Sigmoid colon (tissue), 4 donors: Measurements from ENCODE around the gene SH3GL2.

Source experiments
- CTCF ChIP-seq, 4 experiments: fragments of 450-650 bp in 3 of 4; fragments of 200-600 bp in 1 of 4; IDR thresholded peaks; one replicate each; pipeline ENCODE4 v1.5.1; 2016 to 2019; ENCODE audit warnings: antibody characterized with exemption in 4 of 4, mild to moderate bottlenecking in 3 of 4, moderate library complexity in 2 of 4
- POLR2A ChIP-seq, 2 donors: fragments of 450-650 bp; IDR thresholded peaks; one replicate each; pipeline ENCODE4 v1.6.1; 2016; ENCODE audit warnings: antibody characterized with exemption in 2 of 2, mild to moderate bottlenecking in 2 of 2, moderate library complexity in 2 of 2
- POLR2AphosphoS5 ChIP-seq, 4 donors: sonication (generic); formaldehyde crosslinking; IDR thresholded peaks; one replicate each; pipeline ENCODE4 v1.6.1; 2017; ENCODE audit warnings: antibody characterized with exemption in 4 of 4

GRCh38 chr9:17829064-17829463 is 250.2 kb downstream of the SH3GL2 start:
- TF ChIP-seq CTCF (IDR thresholded peaks at IDR 0.05) (no peak), POLR2A (IDR thresholded peaks at IDR 0.05) (no peak), POLR2AphosphoS5 (IDR thresholded peaks at IDR 0.05) (no peak)
